CD14-positive monocyte (primary cell): Measurements from ENCODE around the gene EXOC6B. TPM values are rescaled to one million over a fixed set of nuclear protein-coding genes. Genes with fewer than 3 reads are reported as not detected.
"Not testable (repeated sequence)": the region's sequence is repeated elsewhere in the genome, so short reads cannot be mapped to it uniquely, and the experiment has no call there.

Experiments
- DNase-seq, 3 donors: peaks; one replicate each; pipeline ENCODE4 v3.0.0-alpha.2; 2011 to 2022
- H2AFZ ChIP-seq: 2 replicates; pipeline ENCODE4 v1.6.0; 2012; ENCODE audit warnings: mild to moderate bottlenecking, low read depth, low read length, inconsistent platforms; ENCODE audit not compliant: insufficient read depth, poor library complexity, severe bottlenecking
- H3K27ac ChIP-seq, 2 donors: 1 replicate in 1 of 2; 2 replicates in 1 of 2; pipeline ENCODE4 v1.5.1; 2012 to 2013; ENCODE audit warnings: low read length in 2 of 2, control low read depth in 1 of 2, inconsistent platforms in 1 of 2, low read depth in 1 of 2, mild to moderate bottlenecking in 1 of 2
- H3K27me3 ChIP-seq, 2 donors: one replicate each; pipeline versions ENCODE4 v1.6.0 to v1.6.1; 2011 to 2013; ENCODE audit warnings: low read length in 2 of 2; ENCODE audit not compliant: control insufficient read depth in 2 of 2, insufficient read depth in 2 of 2
- H3K36me3 ChIP-seq, 2 donors: replicated peaks in 1 of 2; 1 replicate in 1 of 2; 2 replicates in 1 of 2; pipeline versions ENCODE4 v1.5.1 to v1.6.1; 2012 to 2013; ENCODE audit warnings: low read length in 2 of 2, control low read depth in 1 of 2, inconsistent platforms in 1 of 2, mild to moderate bottlenecking in 1 of 2; ENCODE audit not compliant: insufficient read depth in 2 of 2, control insufficient read depth in 1 of 2
- H3K4me1 ChIP-seq, 2 donors: 1 replicate in 1 of 2; 2 replicates in 1 of 2; pipeline versions ENCODE4 v1.5.1 to v1.6.1; 2012 to 2013; ENCODE audit warnings: low read length in 2 of 2, control low read depth in 1 of 2, inconsistent platforms in 1 of 2, mild to moderate bottlenecking in 1 of 2, moderate library complexity in 1 of 2; ENCODE audit not compliant: insufficient read depth in 2 of 2, control insufficient read depth in 1 of 2
- H3K4me2 ChIP-seq: replicated peaks from 2 replicates; pipeline ENCODE3; 2012; ENCODE audit warnings: low read length, moderate library complexity, mild to moderate bottlenecking; ENCODE audit not compliant: poor library complexity, severe bottlenecking; ENCODE audit errors: extremely low read depth
- H3K4me3 ChIP-seq, 3 experiments: fragments of 200-600 bp in 1 of 3; sonication (generic) in 1 of 3; replicated peaks in 1 of 3; 1 replicate in 2 of 3; 2 replicates in 1 of 3; pipeline ENCODE4 v1.5.1; 2011 to 2013; ENCODE audit warnings: low read length in 3 of 3, mild to moderate bottlenecking in 3 of 3, control low read depth in 2 of 3, low read depth in 2 of 3, inconsistent platforms in 1 of 3, moderate library complexity in 1 of 3
- H3K79me2 ChIP-seq: 2 replicates; pipeline ENCODE4 v1.6.0; 2012; ENCODE audit warnings: mild to moderate bottlenecking, control low read depth, inconsistent platforms, low read length, moderate library complexity; ENCODE audit not compliant: insufficient read depth
- H3K9ac ChIP-seq: 2 replicates; pipeline ENCODE4 v1.6.0; 2017; ENCODE audit warnings: low read length, mild to moderate bottlenecking; ENCODE audit not compliant: insufficient read depth, poor library complexity, severe bottlenecking
- H3K9me3 ChIP-seq, 2 donors: replicated peaks in 1 of 2; 1 replicate in 1 of 2; 2 replicates in 1 of 2; pipeline versions ENCODE4 v1.5.1 to v1.6.1; 2012 to 2013; ENCODE audit warnings: low read length in 2 of 2, control low read depth in 1 of 2; ENCODE audit not compliant: control insufficient read depth in 1 of 2, insufficient read depth in 1 of 2
- H4K20me1 ChIP-seq: 2 replicates; pipeline ENCODE4 v1.6.0; 2012; ENCODE audit warnings: mild to moderate bottlenecking, low read length, control low read depth, moderate library complexity; ENCODE audit not compliant: insufficient read depth
- H3K27ac Mint-ChIP-seq, 7 donors: one replicate each; pipeline ENCODE4 v1.8.0; 2020; ENCODE audit warnings: mild to moderate bottlenecking in 7 of 7, mixed read lengths in 7 of 7, moderate library complexity in 6 of 7, inconsistent platforms in 2 of 7
- H3K27me3 Mint-ChIP-seq, 3 donors: one replicate each; pipeline ENCODE4 v1.8.0; 2021 to 2022; ENCODE audit warnings: low read depth in 3 of 3, mild to moderate bottlenecking in 3 of 3, mixed read lengths in 3 of 3, moderate library complexity in 3 of 3, inconsistent platforms in 1 of 3
- H3K36me3 Mint-ChIP-seq, 2 donors: one replicate each; pipeline ENCODE4 v1.8.0; 2020; ENCODE audit warnings: mixed read lengths in 2 of 2, inconsistent platforms in 1 of 2, mild to moderate bottlenecking in 1 of 2
- H3K4me1 Mint-ChIP-seq: one replicate; pipeline ENCODE4 v1.8.0; 2020; ENCODE audit warnings: mild to moderate bottlenecking, mixed read lengths
- H3K4me3 Mint-ChIP-seq, 2 donors: one replicate each; pipeline ENCODE4 v1.8.0; 2020; ENCODE audit warnings: mild to moderate bottlenecking in 2 of 2, mixed read lengths in 2 of 2, moderate library complexity in 1 of 2
- H3K9me3 Mint-ChIP-seq, 7 donors: one replicate each; pipeline ENCODE4 v1.8.0; 2020 to 2022; ENCODE audit warnings: mixed read lengths in 7 of 7, mild to moderate bottlenecking in 6 of 7, moderate library complexity in 6 of 7, inconsistent platforms in 2 of 7
- WGBS: methylation state at CpG from one replicate; pipeline ENCODE4 v1.1.5; 2013; ENCODE audit warnings: missing lambda C conversion rate; ENCODE audit not compliant: insufficient coverage; 5-methylcytosine and 5-hydroxymethylcytosine counted together
- intact Hi-C, 2 donors: fragments of 100-400 bp; cut with micrococcal nuclease; formaldehyde crosslinking; loops; one replicate each; pipeline versions ENCODE4 v1.15.0 to v1.15.1; 2023
- polyA plus RNA-seq, 3 donors: library from polyadenylated mRNA; depleted of rRNA in 1 of 3; unstranded in 2 of 3; stranded (reverse) in 1 of 3; fragments of 300-500 nt in 2 of 3; fragments of >200 nt in 1 of 3; fragmentation: Illumina TruSeq in 2 of 3; gene quantifications; 1 replicate in 2 of 3; 2 replicates in 1 of 3; pipeline ENCODE4 v1.2.3, GENCODE V29; 2012 to 2021
- TF ChIP-seq, protein P1 (sequence below): fragments of 200-600 bp; IDR thresholded peaks from one replicate; pipeline ENCODE4 v1.8.0; 2022; ENCODE audit warnings: antibody characterized with exemption, mild to moderate bottlenecking

Gene EXOC6B
- polyA plus RNA-seq, 3 donors: 1.8 to 2.8 (median 2.1) TPM

DNA sequence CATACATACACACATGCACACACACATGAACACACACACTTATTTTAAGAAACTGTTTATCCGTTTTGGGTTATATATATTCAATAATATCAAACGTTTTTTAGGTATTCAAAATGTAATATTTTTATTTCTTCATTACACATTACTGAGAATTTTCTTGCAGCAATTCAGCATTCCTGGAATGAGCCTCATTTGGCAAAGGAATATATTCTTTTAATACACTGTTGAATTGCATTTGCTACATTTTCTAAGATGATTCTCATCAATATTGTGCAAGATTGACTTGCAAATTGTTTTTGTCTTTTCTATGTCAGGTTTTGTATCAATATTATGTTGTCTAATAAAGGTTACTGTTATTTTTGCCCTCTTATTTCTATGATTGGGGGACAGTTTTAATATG lies 402.1 kb downstream of the EXOC6B start:
- H3K79me2 ChIP-seq: no peaks in the 10 kb centered on the region
- intact Hi-C loops: no loop called here
- peaks cover 25 to 32% of the 10 kb centered on the region in 2 donors for H3K9me3 ChIP-seq
- Mint-ChIP-seq H3K4me1 (no peaks in the 10 kb centered on the region), H3K36me3 (no peaks in the 10 kb centered on the region), H3K4me3 (no peak overlapping the region), H3K27me3 (no peaks in the 10 kb centered on the region), H3K27ac (no peak overlapping the region), H3K9me3 (peaks cover 9 to 33% (median 16%) of the 10 kb centered on the region in 7 donors)
- H2AFZ ChIP-seq: no peak overlapping the region
- no peaks in the 10 kb centered on the region for H3K36me3 ChIP-seq
- H3K4me3 ChIP-seq: no peak overlapping the region
- H3K4me1 ChIP-seq: no peaks in the 10 kb centered on the region
- no peak overlapping the region for H3K27ac ChIP-seq
- H3K4me2 ChIP-seq: no peak overlapping the region
- no peaks in the 10 kb centered on the region for H3K27me3 ChIP-seq
- no CpG with 5 or more reads among the region's 2 CpGs for WGBS
- DNase-seq: no peak
- H3K9ac ChIP-seq: no peak overlapping the region
- TF ChIP-seq, protein P1, sequence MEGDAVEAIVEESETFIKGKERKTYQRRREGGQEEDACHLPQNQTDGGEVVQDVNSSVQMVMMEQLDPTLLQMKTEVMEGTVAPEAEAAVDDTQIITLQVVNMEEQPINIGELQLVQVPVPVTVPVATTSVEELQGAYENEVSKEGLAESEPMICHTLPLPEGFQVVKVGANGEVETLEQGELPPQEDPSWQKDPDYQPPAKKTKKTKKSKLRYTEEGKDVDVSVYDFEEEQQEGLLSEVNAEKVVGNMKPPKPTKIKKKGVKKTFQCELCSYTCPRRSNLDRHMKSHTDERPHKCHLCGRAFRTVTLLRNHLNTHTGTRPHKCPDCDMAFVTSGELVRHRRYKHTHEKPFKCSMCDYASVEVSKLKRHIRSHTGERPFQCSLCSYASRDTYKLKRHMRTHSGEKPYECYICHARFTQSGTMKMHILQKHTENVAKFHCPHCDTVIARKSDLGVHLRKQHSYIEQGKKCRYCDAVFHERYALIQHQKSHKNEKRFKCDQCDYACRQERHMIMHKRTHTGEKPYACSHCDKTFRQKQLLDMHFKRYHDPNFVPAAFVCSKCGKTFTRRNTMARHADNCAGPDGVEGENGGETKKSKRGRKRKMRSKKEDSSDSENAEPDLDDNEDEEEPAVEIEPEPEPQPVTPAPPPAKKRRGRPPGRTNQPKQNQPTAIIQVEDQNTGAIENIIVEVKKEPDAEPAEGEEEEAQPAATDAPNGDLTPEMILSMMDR: no peak
- H4K20me1 ChIP-seq: no peaks in the 10 kb centered on the region

DNA sequence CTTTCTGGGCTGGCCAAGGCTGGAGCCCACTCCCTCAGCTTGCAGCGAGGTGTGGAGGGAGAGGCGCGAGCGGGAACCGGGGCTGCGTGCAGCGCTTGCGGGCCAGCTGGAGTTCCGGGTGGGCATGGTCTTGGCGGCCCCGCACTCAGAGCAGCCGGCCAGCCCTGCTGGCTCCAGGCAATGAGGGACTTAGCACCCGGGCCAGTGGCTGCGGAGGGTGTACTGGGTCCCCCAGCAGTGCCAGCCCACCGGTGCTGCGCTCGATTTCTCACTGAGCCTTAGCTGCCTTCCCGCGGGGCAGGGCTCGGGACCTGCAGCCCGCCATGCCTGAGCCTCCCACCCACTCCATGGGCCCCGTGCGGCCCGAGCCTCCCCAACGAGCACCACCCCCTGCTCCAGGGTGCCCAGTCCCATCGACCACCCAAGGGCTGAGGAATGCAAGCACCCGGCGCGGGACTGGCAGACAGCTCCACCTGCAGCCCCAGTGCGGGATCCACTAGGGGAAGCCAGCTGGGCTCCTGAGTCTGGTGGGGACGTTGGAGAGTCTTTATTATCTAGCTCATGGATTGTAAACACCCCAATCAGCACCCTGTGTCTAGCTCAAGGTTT lies 404.0 kb downstream of the EXOC6B start:
- DNase-seq, H3K4me1 Mint-ChIP-seq, H3K4me3 ChIP-seq, H3K9ac ChIP-seq, H4K20me1 ChIP-seq, H3K36me3 Mint-ChIP-seq, H3K27me3 ChIP-seq, H3K27ac ChIP-seq, H3K36me3 ChIP-seq, H3K27ac Mint-ChIP-seq, intact Hi-C loops, H3K4me2 ChIP-seq, H2AFZ ChIP-seq, H3K27me3 Mint-ChIP-seq, H3K4me1 ChIP-seq, H3K79me2 ChIP-seq, H3K4me3 Mint-ChIP-seq: not testable (repeated sequence)
- H3K9me3 ChIP-seq: peaks cover 15 to 19% of the 10 kb centered on the region in 2 donors
- WGBS: 95% methylated on average over 24 of the region's 31 CpGs
- H3K9me3 Mint-ChIP-seq: peaks cover 6 to 22% (median 14%) of the 10 kb centered on the region in 7 donors
